ENCODE measurements around the gene GRHPR. TPM values are rescaled to one million over a fixed set of nuclear protein-coding genes. Genes with fewer than 3 reads are reported as not detected.
A peak's percentile ranks its signal among the peaks of the same experiment; 100 is the strongest.

The GRHPR gene
- total RNA-seq, 1 donor from 2014 or later: 116 TPM

GRCh38 chr9:37438359-37438758, 15.9 kb downstream of the GRHPR start:
- Histone ChIP-seq H3K9me3 (ENCODE audit: low read depth) (no peaks in the 10 kb centered on the region), H3K27ac (peak overlapping the region; percentile 50), H3F3A (ENCODE audit: low read depth) (peaks cover 28% of the 10 kb centered on the region), H3K4me1 (peaks cover 19% of the 10 kb centered on the region), H3K79me2 (ENCODE audit: low read depth) (peaks cover 67% of the 10 kb centered on the region), H3K27me3 (no peaks in the 10 kb centered on the region), H3K9ac (no peak overlapping the region), H3K4me3 (no peak overlapping the region), H2AFZ (replicated peaks) (no peak overlapping the region), H4K20me1 (ENCODE audit: low read depth) (peaks cover 65% of the 10 kb centered on the region), H3K4me2 (no peak overlapping the region), H3K36me3 (peaks cover 3% of the 10 kb centered on the region)
- TF ChIP-seq CTCF (IDR thresholded peaks at IDR 0.05) (no peak), EZH2 (IDR thresholded peaks at IDR 0.05) (no peak), EZH2phosphoT487 (IDR thresholded peaks at IDR 0.05) (no peak)
- Mint-ChIP-seq H3K27ac (no peak overlapping the region), H3K4me1 (peaks cover 19% of the 10 kb centered on the region), H3K4me3 (no peak overlapping the region), H3K27me3 (ENCODE audit: insufficient read depth, low read depth) (no peaks in the 10 kb centered on the region), H3K36me3 (peaks cover 30% of the 10 kb centered on the region), H3K9me3 (no peaks in the 10 kb centered on the region)
- no peak for DNase-seq (ENCODE audit: low spot score)

GRCh38 chr9:37441776-37442370, 19.4 kb downstream of the GRHPR start:
- H3K36me3 ChIP-seq: peaks cover 3% of the 10 kb centered on the region
- H3K79me2 ChIP-seq (ENCODE audit: low read depth): peaks cover 85% of the 10 kb centered on the region
- H3K4me1 Mint-ChIP-seq: peaks cover 2% of the 10 kb centered on the region
- no peak overlapping the region for H3K4me3 Mint-ChIP-seq
- peaks cover 27% of the 10 kb centered on the region for H3K36me3 Mint-ChIP-seq
- H2AFZ ChIP-seq (replicated peaks): no peak overlapping the region
- peaks cover 74% of the 10 kb centered on the region for H4K20me1 ChIP-seq (ENCODE audit: low read depth)
- no peak overlapping the region for H3K4me2 ChIP-seq
- H3K27ac Mint-ChIP-seq: no peak overlapping the region
- H3K27ac ChIP-seq: no peak overlapping the region
- H3K4me1 ChIP-seq: peaks cover 4% of the 10 kb centered on the region
- DNase-seq (ENCODE audit: low spot score): no peak
- no peaks in the 10 kb centered on the region for H3K9me3 ChIP-seq (ENCODE audit: low read depth)
- peaks cover 14% of the 10 kb centered on the region for H3F3A ChIP-seq (ENCODE audit: low read depth)
- TF ChIP-seq CTCF (IDR thresholded peaks at IDR 0.05): no peak
- TF ChIP-seq EZH2 (IDR thresholded peaks at IDR 0.05): no peak
- no peak for TF ChIP-seq EZH2phosphoT487 (IDR thresholded peaks at IDR 0.05)
- no peaks in the 10 kb centered on the region for H3K27me3 ChIP-seq
- no peak overlapping the region for H3K4me3 ChIP-seq
- no peaks in the 10 kb centered on the region for H3K27me3 Mint-ChIP-seq (ENCODE audit: insufficient read depth, low read depth)
- no peak overlapping the region for H3K9ac ChIP-seq
- H3K9me3 Mint-ChIP-seq: no peaks in the 10 kb centered on the region

GRCh38 chr9:37442556-37442955, 20.1 kb downstream of the GRHPR start:
- Histone ChIP-seq H3K36me3 (peaks cover 3% of the 10 kb centered on the region), H3F3A (ENCODE audit: low read depth) (peaks cover 14% of the 10 kb centered on the region), H3K9me3 (ENCODE audit: low read depth) (no peaks in the 10 kb centered on the region), H3K79me2 (ENCODE audit: low read depth) (peaks cover 85% of the 10 kb centered on the region), H3K27me3 (no peaks in the 10 kb centered on the region), H3K4me3 (no peak overlapping the region), H3K4me2 (no peak overlapping the region), H3K9ac (no peak overlapping the region), H3K4me1 (peaks cover 6% of the 10 kb centered on the region), H4K20me1 (ENCODE audit: low read depth) (peaks cover 75% of the 10 kb centered on the region), H3K27ac (no peak overlapping the region), H2AFZ (replicated peaks) (no peak overlapping the region)
- Mint-ChIP-seq H3K27ac (no peak overlapping the region), H3K4me3 (no peak overlapping the region), H3K36me3 (peaks cover 26% of the 10 kb centered on the region), H3K4me1 (peaks cover 2% of the 10 kb centered on the region), H3K9me3 (no peaks in the 10 kb centered on the region), H3K27me3 (ENCODE audit: insufficient read depth, low read depth) (no peaks in the 10 kb centered on the region)
- no peak for TF ChIP-seq CTCF (IDR thresholded peaks at IDR 0.05)
- TF ChIP-seq EZH2phosphoT487 (IDR thresholded peaks at IDR 0.05): no peak
- TF ChIP-seq EZH2 (IDR thresholded peaks at IDR 0.05): no peak
- DNase-seq (ENCODE audit: low spot score): no peak

Data from neural progenitor cell (in vitro differentiated cells).